SIG-M5 (cell line): ENCODE data around the gene SCRN3.
"Not testable (repeated sequence)": the region's sequence is repeated elsewhere in the genome, so short reads cannot be mapped to it uniquely, and the experiment has no call there.

Experiments
- DNase-seq: peaks from one replicate; lab custom pipeline; 2025; lab: John Stamatoyannopoulos, UW

Gene SCRN3, protein sequence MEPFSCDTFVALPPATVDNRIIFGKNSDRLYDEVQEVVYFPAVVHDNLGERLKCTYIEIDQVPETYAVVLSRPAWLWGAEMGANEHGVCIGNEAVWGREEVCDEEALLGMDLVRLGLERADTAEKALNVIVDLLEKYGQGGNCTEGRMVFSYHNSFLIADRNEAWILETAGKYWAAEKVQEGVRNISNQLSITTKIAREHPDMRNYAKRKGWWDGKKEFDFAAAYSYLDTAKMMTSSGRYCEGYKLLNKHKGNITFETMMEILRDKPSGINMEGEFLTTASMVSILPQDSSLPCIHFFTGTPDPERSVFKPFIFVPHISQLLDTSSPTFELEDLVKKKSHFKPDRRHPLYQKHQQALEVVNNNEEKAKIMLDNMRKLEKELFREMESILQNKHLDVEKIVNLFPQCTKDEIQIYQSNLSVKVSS

DNA sequence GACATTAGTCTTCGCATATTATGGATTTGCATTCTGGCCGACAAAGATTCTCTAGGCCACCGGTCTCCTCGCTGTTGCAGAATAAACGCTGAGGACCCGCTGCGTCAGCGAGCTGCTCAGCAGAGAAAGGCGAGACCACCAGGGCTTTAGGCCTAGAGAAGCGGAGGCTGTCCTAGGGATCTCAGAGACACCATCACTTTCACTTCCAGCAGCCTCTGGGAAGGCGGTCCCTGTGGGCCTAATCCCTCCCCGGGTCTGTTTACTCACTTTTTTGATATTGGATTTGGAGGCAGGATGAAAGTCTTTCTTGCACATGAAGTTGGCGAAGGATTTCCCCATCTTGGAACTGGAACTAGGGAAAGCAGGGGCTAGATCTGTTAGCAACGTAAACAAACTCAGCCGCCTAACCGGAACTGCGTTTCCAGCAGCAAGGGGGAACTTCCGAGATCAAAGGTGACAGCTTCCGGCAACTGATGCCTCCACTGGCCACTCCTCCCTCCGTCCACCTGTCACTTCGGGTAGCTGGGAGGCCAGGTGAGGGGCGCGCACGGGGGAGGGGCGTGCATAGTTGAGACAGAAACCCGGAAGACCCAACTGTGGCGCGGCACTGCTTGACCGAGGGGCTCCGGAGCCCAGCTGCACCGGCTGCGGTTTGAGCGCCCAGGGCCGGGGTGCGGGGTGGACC, at the start of gene SCRN3:
Gene SCRN3, plus strand, starts transcription at position 447 of the 685 bp plus-strand sequence. CDS start 2,554 bp downstream, outside the sequence.
- DNase-seq = no peak

DNA sequence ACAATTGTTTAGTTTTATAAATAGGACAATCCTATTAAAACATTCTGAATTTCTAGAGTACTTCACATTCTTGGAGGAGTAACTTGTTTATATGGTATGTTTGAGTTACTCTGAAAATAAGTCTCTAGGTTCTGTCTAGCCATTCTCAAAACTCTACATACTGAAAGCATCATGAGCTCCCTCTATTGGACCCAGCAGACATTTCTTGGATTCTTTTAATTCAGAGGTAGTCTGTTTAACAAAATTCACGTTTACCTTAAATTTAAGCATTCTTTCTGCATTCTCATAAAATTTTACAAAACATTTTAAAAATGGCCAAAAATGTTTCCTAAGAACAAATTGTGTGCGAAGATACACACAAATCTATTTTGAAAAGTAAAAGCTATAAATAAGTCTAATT, 45.5 kb upstream of the SCRN3 start:
- no peak for DNase-seq

DNA sequence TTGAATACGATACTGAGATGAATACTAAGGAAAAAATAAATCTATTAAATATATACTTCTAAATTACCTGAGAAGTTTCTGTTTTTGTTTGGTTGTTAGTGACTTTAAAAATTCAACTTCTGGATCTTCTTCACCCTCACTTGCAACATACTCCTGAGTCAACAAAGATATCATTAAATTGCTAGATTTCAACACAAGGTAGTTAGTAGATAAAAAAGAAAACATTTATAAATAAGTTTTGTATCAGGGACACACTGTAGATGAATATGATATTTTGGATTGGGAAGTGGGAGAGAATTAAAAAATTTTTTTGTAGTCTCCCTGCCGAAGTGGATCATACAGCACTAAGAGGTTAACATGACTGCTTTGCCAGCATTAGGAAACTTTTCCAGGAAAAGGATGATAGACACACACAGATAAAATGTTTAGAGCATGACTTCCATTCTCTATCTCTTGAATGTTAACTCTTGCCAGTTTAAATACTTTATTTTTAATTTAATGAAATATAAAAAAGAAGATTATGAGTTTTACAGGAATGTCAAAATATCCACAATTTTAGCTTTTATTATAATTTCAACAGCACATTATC, 44.8 kb upstream of the SCRN3 start:
- no peak for DNase-seq

DNA sequence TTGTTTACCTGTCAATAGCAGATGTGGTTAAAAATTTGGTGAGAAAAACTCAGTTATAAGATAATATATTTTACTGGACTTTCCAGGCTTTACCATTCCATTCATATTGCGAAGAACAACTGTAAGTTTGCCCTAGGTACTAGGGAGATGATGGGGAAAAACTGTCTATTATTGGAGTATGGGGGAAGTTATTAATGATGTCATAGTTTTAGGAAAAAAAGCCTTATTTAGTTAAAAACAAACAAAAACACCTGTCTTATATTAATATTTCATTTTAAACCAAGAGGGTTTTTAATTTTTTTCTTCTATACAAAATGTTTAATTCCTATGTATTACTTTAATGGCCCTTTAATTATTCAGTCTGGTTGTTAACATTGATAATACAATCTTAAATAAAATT, 42.5 kb upstream of the SCRN3 start:
- DNase-seq = no peak

DNA sequence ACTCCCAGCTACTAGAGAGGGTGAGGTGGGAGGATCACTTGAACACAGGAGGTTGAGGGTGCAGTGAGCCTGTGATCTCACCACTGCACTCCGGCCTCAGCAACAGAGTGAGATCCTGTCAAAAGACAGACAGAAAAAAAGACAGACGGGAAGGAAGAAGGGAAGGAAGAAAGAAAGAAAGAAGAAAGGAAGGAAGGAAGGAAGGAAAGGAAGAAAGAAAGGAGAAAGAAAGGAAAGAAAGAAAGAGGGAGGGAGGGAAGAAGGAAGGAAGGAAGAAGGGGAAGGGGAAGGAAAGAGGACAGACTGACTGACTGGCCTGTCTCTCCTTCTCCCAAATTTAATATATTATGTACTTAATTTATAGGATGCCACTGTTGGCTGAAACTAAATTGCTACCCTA, 39.2 kb upstream of the SCRN3 start:
- no peak for DNase-seq

DNA sequence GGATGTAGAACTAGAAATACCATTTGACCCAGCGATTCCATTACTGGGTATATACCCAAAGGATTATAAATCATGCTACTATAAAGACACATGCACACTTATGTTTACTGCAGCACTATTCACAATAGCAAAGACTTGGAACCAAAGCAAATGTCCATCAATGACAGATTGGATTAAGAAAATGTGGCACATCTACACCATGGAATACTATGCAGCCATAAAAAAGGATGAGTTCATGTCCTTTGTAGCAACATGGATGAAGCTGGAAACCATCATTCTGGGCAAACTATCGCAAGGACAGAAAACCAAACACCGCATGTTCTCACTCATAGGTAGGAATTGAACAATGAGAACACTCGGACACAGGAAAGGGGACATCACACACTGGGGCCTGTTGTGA, 35.9 kb upstream of the SCRN3 start:
- not testable (repeated sequence) for DNase-seq

DNA sequence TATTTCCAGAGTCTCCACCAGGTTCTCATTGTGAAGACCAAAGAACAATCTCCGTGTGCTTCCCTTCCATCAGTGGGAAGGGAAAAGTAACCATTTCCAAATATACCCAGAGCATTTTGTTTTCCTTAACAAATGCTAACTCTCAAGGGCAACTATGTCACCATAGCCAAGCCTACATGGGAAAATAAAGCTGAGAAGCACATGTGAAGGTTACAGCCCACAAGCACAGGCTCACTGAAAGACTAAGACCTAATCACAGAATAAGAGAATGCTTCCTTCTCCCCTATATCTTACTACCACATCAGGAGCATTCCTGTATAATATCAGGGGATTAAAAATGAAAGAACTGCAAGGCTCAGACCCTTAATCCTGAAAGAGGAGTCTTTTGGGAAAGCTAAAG, 32.6 kb upstream of the SCRN3 start:
- DNase-seq = no peak

DNA sequence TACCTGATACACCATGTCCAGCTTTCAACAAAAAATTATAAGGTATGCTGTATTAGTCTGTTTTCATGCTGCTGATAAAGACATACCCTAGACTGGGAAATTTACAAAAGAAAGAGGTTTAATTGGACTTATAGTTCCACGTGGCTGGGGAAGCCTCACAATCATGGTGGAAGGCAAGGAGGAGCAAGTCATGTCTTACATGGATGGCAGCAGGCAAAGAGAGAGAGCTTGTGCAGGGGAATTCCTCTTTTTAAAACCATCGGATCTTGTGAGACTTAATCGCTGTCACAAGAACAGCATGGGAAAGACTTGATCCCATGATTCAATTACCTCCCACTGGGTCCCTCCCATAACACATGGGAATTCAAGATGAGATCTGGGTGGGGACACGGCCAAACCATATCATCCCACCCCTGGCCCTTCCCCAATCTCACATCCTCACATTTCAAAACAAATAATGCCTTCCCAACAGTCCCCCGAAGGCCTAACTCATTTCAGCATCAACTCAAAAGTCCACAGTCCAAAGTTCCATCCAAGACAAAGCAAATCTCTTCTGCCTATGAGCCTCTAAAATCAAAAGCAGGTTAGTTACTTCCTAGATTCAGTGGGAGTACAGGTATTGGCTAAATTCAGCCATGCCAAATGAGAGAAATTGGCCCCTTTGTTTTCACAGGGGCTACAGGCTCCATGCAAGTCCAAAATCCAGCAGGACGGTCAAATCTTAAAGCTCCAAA, 31.9 kb upstream of the SCRN3 start:
- not testable (repeated sequence) for DNase-seq

DNA sequence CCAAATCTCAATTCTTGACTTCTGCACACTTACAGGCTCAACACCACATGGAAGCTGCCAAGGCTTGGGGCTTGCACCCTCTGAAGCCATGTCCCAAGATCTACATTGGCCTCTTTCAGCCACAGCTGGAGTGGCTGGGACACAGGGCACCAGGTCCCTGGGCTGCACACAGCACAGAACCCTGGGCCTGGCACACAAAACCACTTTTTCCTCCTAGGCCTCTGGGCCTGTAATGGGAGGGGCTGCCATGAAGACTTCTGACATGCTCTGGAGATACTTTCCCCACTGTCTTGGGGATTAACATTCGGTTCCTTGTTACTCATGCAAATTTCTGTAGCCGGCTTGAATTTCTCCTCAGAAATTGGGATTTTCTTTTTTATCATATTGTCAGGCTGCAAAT, 30.9 kb upstream of the SCRN3 start:
- DNase-seq = no peak

DNA sequence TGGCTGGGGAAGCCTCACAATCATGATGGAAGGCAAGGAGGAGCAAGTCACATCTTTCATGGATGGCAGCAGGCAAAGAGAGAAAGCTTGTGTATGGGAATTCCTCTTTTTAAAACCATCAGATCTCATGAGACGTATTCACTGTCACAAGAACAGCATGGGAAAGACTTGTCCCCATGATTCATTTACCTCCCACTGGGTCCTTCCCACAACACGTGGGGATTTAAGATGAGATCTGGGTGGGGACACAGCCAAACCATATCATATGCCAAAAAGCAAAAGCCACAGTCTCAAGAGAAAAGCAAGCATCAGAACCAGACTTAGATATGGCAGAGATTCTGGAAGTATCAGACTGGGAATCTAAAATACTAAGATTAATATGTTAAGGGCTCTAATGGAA, 30.0 kb upstream of the SCRN3 start:
- no peak for DNase-seq

DNA sequence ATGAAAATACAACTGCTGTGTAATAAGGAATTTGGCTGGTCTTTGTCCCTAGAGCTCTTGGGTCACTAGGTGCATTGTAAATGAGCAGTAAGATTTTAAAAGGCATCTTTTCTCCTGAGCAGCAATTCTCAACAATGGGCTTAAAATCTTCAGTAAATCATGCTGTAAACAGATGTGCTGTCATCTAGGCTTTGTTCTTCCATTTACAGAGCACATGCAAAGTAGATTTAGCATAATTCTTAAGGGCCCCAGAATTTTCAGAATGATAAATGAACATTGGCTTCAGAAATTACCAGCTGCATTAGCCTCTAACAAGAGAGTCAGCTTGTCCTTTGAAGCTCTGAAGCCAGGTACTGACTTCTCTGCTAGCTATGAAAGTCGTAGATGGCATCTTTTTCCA, 26.8 kb upstream of the SCRN3 start:
- no peak for DNase-seq

DNA sequence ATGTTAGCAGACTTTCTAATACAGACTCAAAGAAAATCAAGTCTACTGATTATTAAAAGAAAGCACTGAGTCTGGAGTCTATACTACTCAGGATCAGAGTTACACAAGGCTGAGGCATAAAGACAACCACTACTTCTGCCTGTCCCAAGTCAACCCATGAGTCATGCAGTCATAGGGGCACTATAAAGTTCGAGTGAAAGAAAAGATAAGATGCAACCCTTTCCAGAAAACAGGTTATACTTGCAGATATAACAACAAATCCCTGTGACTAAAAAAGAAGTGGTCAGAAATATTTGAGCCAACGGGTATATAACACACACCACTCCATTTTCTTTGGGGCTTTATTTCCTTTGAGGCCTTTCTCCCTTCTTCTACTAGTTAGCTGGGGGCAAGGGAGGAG, 18.6 kb upstream of the SCRN3 start:
- DNase-seq = no peak

DNA sequence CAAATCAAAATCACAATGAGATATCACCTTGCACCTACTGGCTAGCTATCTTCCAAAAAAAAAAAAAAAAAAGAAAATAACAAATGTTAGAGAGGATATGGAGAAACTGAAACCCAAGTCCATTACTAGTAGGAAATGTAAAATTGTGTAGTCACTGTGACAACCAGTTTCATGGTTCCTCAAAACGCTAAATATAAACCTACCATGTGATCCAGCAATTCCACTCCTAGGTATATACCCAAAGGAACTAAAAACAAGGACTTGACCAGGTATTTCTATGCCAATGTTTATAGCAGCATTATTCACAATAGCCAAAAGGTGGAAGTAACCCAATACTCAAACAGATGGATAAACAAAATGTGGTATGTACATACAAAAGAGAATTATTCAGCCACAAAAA, 11.7 kb upstream of the SCRN3 start:
- peak; percentile 6 for DNase-seq

DNA sequence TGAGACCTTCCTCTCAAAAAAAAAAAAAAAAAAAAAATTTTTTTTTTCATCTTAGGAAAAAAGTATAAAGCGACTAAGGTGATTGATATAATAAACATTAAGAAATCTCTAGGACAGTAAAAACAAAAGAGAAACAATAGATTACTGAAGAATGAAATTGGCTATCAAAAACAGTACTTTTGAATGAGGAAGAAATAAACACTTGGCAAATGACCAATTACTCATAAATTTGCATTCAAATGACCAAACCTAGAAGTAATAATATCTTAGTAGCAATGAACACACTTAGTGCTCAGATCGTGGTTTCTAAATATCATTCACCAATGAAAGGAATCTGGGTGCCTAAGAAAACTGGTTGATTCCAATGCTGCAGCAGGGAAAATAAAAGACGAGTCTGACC, 10.3 kb upstream of the SCRN3 start:
- DNase-seq = no peak

DNA sequence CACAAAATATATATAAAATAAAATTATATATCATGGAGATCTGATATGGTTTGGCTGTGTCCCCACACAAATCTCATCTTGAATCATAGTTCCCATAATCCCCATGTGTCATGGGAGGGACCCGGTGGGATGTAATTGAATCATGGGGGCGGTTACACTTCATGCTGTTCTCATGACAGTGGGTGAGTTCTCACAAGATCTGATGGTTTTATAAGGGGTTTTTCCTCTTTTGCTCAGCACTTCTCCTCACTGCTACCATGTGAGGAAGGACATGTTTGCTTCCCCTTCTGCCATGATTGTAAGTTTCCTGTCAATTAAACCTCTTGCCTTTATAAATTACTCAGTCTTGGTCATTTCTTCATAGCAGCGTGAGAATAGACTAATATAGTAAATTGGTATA, 6.8 kb upstream of the SCRN3 start:
- DNase-seq = not testable (repeated sequence)

DNA sequence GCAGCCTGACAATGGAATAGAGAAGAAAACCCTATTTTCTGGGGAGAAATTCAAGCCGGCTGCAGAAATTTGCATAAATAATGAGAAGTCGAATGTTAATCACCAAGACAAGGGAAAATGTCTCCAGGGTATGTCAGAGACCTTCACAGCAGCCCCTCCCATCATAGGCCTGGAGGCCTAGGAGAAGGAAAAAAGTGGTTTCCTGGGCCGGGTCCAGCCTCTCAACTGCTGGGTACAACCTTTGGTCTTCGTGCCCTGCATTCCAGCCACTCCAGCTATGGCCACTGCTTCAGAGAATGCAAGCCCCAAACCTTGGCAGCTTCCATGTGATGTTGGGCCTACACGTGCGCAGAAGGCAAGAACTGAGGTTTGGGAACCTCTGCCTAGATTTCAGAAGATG, 6.0 kb upstream of the SCRN3 start:
- DNase-seq = no peak

DNA sequence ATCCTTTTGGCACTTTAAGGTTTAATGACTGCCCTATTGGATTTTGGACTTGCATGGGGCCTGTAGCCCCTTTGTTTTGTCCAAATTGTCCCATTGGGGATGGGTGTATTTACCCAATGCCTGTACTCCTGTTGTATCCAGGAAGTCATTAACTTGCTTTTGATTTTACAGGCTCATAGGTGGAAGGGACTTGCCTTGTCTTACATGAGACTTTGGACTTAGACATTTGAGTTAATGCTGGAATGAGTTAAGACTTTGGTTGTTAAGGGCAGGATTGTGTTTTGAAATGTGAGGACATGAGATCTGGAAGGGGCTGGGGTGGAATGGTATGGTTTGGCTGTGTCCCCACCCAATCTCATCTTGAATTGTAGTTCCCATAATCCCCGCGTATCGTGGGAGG, 5.2 kb upstream of the SCRN3 start:
- DNase-seq = not testable (repeated sequence)

DNA sequence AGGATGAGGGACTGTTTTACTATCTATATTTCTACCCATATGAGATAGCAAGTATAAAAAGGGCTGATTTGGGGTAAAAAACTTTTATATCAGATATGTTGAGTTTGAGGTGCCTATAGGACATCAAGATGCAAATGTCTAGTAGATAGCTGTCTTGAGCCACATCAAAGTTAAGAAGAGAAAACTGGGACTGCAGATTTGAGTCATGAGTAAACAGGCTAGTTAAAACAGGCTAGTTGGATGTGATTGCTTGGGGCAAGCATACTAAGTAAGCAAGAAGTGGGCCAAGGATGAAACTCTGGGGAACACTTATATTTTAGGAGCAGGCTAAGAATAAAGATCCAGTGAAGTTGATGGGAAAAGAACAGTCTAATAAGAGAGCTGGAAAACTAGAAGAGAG, 2.8 kb upstream of the SCRN3 start:
- no peak for DNase-seq

DNA sequence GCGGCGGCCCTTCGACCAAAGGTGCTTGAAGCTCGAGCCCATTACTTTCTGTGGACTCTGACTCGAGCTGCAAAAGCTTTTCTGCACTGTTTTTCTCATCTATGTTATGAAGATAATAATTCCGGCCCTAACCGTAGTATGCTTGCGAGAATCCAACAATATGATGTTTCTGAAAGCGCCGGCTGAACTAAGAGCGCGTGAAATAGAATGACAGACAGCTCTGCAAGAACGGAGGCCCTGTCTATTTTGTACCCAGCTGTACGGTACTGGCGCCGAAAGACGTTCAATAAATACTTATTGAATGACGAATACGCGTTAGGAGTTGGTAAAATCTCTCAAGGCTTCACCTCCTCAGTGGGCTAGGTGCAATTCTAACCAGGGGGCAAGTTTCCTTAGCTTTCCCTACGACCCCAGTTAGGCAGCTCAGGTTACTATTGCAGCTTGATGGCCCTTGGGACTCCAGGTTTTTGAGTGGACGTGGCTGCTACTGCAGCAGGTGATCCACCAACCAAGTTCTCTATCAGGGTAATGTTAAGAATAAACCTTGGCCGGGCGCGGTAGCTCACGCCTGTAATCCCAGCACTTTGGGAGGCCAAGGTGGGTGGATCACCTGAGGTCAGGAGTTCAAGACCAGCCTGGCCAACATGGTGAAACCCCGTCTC, 570 bp downstream of the SCRN3 start:
- DNase-seq = no peak

DNA sequence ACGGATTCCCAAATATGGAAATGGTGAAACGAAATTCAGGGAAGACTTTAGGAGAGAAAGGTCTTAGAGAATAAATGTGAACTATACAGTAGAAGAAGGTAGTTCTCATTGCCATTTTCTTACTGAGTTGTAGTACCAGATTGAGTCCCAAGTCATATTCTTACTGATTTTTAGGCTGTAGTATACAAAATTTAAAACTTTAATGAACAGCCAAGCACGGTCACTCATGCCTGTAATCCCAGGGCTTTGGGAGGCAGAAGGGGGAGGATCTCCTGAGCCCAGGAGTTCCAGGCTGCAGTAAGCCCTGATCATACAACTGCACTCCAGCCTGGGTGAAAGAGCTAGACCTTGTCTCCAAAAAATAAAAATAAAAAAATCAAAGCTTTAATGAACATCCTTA, 2.2 kb downstream of the SCRN3 start:
- no peak for DNase-seq

DNA sequence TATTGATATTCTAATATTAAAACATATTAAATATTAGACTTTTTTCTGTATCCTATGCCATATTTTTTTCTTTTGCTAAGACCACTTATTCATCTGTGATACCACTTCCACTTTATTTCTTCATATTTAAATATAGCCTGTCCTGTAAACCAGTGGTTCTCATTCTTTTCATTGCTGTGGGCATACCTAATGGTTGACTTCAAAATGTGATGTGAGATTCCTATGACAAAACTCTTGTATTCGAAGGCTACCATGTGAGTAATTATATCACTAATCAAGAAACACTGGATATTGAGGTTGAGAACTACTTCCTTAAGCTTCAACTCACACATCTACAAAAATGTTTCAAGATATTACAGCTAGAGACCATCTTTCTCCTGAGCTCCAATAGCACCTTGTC, 3.6 kb downstream of the SCRN3 start:
- no peak for DNase-seq

DNA sequence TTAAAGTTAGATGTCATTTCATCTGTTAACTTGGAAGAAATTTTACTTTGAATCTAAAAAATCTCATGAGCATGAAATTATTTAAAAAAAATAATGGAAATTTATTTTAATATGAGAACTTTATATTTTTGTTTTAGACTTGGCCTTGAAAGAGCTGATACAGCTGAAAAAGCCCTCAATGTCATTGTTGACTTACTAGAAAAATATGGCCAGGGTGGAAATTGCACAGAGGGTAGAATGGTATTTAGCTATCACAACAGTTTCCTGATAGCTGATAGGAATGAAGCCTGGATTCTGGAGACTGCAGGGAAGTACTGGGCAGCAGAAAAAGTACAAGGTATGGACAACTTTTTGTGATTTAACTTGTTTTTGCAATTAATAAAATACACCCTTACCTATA, 5.3 kb downstream of the SCRN3 start:
- DNase-seq = no peak
